CD4-positive, alpha-beta T cell treated with Interferon alpha-2 for 1 hour (primary cell): ENCODE results near the gene FOXO3.

Experiments
- DNase-seq, 2 donors: peaks; one replicate each; pipeline ENCODE4 v3.0.0-alpha.2; 2020 to 2022

The FOXO3 gene

GRCh38 chr6:108576709-108577108 is 16.0 kb downstream of the FOXO3 start:
- DNase-seq = peak in 1 of 2 donors; percentile 15

- no peak for DNase-seq
Observed at GRCh38 chr6:108578166-108578565, 17.4 kb downstream of the FOXO3 start.

- no peak for DNase-seq
Observed at GRCh38 chr6:108578595-108579327, 18.0 kb downstream of the FOXO3 start.

GRCh38 chr6:108579328-108579721 is 18.6 kb downstream of the FOXO3 start:
- DNase-seq = no peak

GRCh38 chr6:108580646-108581045 is 19.9 kb downstream of the FOXO3 start:
- no peak for DNase-seq

- DNase-seq = peak in 1 of 2 donors; percentile 43
Observed at GRCh38 chr6:108581237-108581931, 20.7 kb downstream of the FOXO3 start.

- DNase-seq = no peak
Observed at GRCh38 chr6:108581932-108582475, 21.3 kb downstream of the FOXO3 start.

GRCh38 chr6:108582618-108583017 is 21.9 kb downstream of the FOXO3 start:
- no peak for DNase-seq

GRCh38 chr6:108584323-108584722 is 23.6 kb downstream of the FOXO3 start:
- DNase-seq = no peak

GRCh38 chr6:108585359-108585758 is 24.6 kb downstream of the FOXO3 start:
- DNase-seq = no peak

GRCh38 chr6:108585921-108586536 is 25.3 kb downstream of the FOXO3 start:
- no peak for DNase-seq

GRCh38 chr6:108587258-108588059 is 26.7 kb downstream of the FOXO3 start:
- no peak for DNase-seq

GRCh38 chr6:108588586-108588985 is 27.9 kb downstream of the FOXO3 start:
- DNase-seq = no peak

- no peak for DNase-seq
Observed at GRCh38 chr6:108589244-108589791, 28.6 kb downstream of the FOXO3 start.

GRCh38 chr6:108591040-108591816 is 30.5 kb downstream of the FOXO3 start:
- no peak for DNase-seq

GRCh38 chr6:108592371-108593337 is 31.9 kb downstream of the FOXO3 start:
- DNase-seq = peak; percentile 39 to 62

- DNase-seq = no peak
Observed at GRCh38 chr6:108594151-108594550, 33.4 kb downstream of the FOXO3 start.

GRCh38 chr6:108594640-108595039 is 33.9 kb downstream of the FOXO3 start:
- no peak for DNase-seq

- DNase-seq = no peak
Observed at GRCh38 chr6:108596956-108597355, 36.2 kb downstream of the FOXO3 start.

GRCh38 chr6:108597572-108598304 is 37.0 kb downstream of the FOXO3 start:
- no peak for DNase-seq
